HepG2 (cell line): Measurements from ENCODE around the gene RNF14. TPM values are rescaled to one million over a fixed set of nuclear protein-coding genes. Genes with fewer than 3 reads are reported as not detected.

ENCODE experiments used
- ATAC-seq: fragments of 200-7000 bp; cut with Tn5 transposase; 3 replicates; pipeline ENCODE4 v1.9.1; 2020; ENCODE audit warnings: mild to moderate bottlenecking, moderate library complexity
- BruUV-seq: library from RNA; stranded (reverse); fragments of 400-500 nt; replicated peaks from 2 replicates; lab custom pipeline; 2021; lab: Mats Ljungman, UMichigan
- CTCF ChIA-PET: fragments of 300-600 bp; formaldehyde crosslinking; extraction: SDS; loops from one replicate; lab custom pipeline; 2021; ENCODE audit warnings: low total read pairs, inconsistent platforms, low intra/inter-chr PET ratio; lab: Yijun Ruan, JAX
- POLR2A ChIA-PET: fragments of 350-600 bp; sonication (Branson Sonifier 250); formaldehyde crosslinking; loops from one replicate; lab custom pipeline; 2020; ENCODE audit warnings: antibody characterized with exemption, inconsistent platforms; lab: Yijun Ruan, JAX
- DNase-seq: peaks from one replicate; pipeline ENCODE4 v3.0.0-alpha.2; 2015; ENCODE audit warnings: low spot score
- FAIRE-seq: peaks from 3 replicates; lab custom pipeline; 2011; peaks lifted over from hg19 to GRCh38; lab: Jason Lieb, UNC
- H2AFZ ChIP-seq: one replicate; pipeline ENCODE4 v1.6.1; 2011; ENCODE audit warnings: low read length, inconsistent platforms
- H3K27ac ChIP-seq: fragments of 300-600 bp; 3 replicates; pipeline ENCODE4 v1.8.0; 2011; ENCODE audit warnings: mixed run types, mild to moderate bottlenecking, mixed read lengths, low read length, inconsistent platforms; ENCODE audit not compliant: insufficient read depth; ENCODE audit errors: extremely low read length
- H3K27me3 ChIP-seq, 2 experiments: fragments of 200-600 bp in 1 of 2; 2 replicates in 1 of 2; 3 replicates in 1 of 2; pipeline versions ENCODE4 v1.6.0 to v1.8.0; 2011; ENCODE audit warnings: low read length in 2 of 2, mild to moderate bottlenecking in 2 of 2, moderate library complexity in 2 of 2, inconsistent platforms in 1 of 2; ENCODE audit not compliant: insufficient read depth in 2 of 2, control insufficient read depth in 1 of 2
- H3K36me3 ChIP-seq, 2 experiments: fragments of 200-600 bp in 1 of 2; replicated peaks in 1 of 2; 2 replicates in 1 of 2; 3 replicates in 1 of 2; pipeline versions ENCODE4 v1.5.1 to v1.8.0; 2011; ENCODE audit warnings: low read length in 2 of 2, inconsistent platforms in 1 of 2; ENCODE audit not compliant: insufficient read depth in 2 of 2, control insufficient read depth in 1 of 2
- H3K4me1 ChIP-seq: 2 replicates; pipeline ENCODE4 v1.5.1; 2012; ENCODE audit warnings: low read length, inconsistent platforms; ENCODE audit not compliant: insufficient read depth
- H3K4me2 ChIP-seq: 2 replicates; pipeline ENCODE4 v1.6.0; 2011; ENCODE audit warnings: low read depth, low read length, inconsistent platforms
- H3K4me3 ChIP-seq, 3 experiments: fragments of 200-600 bp in 1 of 3; sonication (generic), shearing (Covaris generic) in 1 of 3; replicated peaks in 1 of 3; 2 replicates each; pipeline ENCODE4 v1.5.1; 2011 to 2016; ENCODE audit warnings: low read length in 3 of 3, inconsistent platforms in 2 of 3, low read depth in 2 of 3, mild to moderate bottlenecking in 2 of 3, control low read depth in 1 of 3, mixed read lengths in 1 of 3; ENCODE audit not compliant: insufficient read depth in 1 of 3
- H3K79me2 ChIP-seq: one replicate; pipeline ENCODE4 v1.6.1; 2011; ENCODE audit warnings: low read length, inconsistent platforms; ENCODE audit not compliant: insufficient read depth
- H3K9ac ChIP-seq: 2 replicates; pipeline ENCODE4 v1.6.0; 2011; ENCODE audit warnings: mild to moderate bottlenecking, low read depth, low read length, inconsistent platforms; ENCODE audit not compliant: insufficient read depth
- H3K9me3 ChIP-seq: 2 replicates; pipeline ENCODE4 v1.5.1; 2012; ENCODE audit warnings: mild to moderate bottlenecking, low read length
- H4K20me1 ChIP-seq: 2 replicates; pipeline ENCODE4 v1.6.0; 2011; ENCODE audit warnings: inconsistent platforms, mild to moderate bottlenecking, low read length, moderate library complexity; ENCODE audit not compliant: insufficient read depth
- AGO1 ChIP-seq: fragments of 200-400 bp; formaldehyde crosslinking; IDR thresholded peaks from 2 replicates; pipeline ENCODE4 v1.6.1; 2017; ENCODE audit warnings: mild to moderate bottlenecking, low read depth, low read length, moderate library complexity; ENCODE audit not compliant: poor library complexity, severe bottlenecking
- ARID2 ChIP-seq: sonication (generic); formaldehyde crosslinking; IDR thresholded peaks from 2 replicates; pipeline ENCODE4 v1.8.1; 2022; ENCODE audit warnings: mild to moderate bottlenecking, missing genetic modification reagents, borderline replicate concordance
- FOXA3 ChIP-seq: IDR thresholded peaks from 2 replicates; pipeline ENCODE4 v1.6.1; 2016; ENCODE audit warnings: missing genetic modification reagents, missing compliant biosample characterization
- HNF1A ChIP-seq, 2 experiments: sonication (generic) in 1 of 2; formaldehyde crosslinking in 1 of 2; IDR thresholded peaks; 2 replicates each; pipeline versions ENCODE4 v1.4.0 to v1.6.1; 2016 to 2020; ENCODE audit warnings: borderline replicate concordance in 1 of 2, low read depth in 1 of 2, mild to moderate bottlenecking in 1 of 2, missing genetic modification reagents in 1 of 2
- RCOR2 ChIP-seq: IDR thresholded peaks from 2 replicates; pipeline ENCODE4 v1.6.1; 2016; ENCODE audit warnings: missing biosample characterization, missing genetic modification reagents
- SIX1 ChIP-seq: sonication (generic); formaldehyde crosslinking; IDR thresholded peaks from 2 replicates; pipeline ENCODE4 v1.4.0; 2020; ENCODE audit warnings: missing genetic modification reagents, borderline replicate concordance
- ZNF430 ChIP-seq: sonication (generic); formaldehyde crosslinking; IDR thresholded peaks from 2 replicates; pipeline ENCODE4 v1.9.0; 2021; ENCODE audit warnings: mild to moderate bottlenecking, missing genetic modification reagents
- ZNF496 ChIP-seq: sonication (generic); formaldehyde crosslinking; IDR thresholded peaks from 2 replicates; pipeline ENCODE4 v1.8.1; 2023; ENCODE audit warnings: mild to moderate bottlenecking, moderate library complexity, missing genetic modification reagents; ENCODE audit not compliant: insufficient replicate concordance
- ZNF513 ChIP-seq: sonication (generic); formaldehyde crosslinking; conservative IDR thresholded peaks from 2 replicates; pipeline ENCODE4 v1.5.0; 2020; ENCODE audit warnings: missing genetic modification reagents
- ZNF546 ChIP-seq: sonication (generic); formaldehyde crosslinking; conservative IDR thresholded peaks from 2 replicates; pipeline ENCODE4 v1.8.1; 2023; ENCODE audit warnings: mild to moderate bottlenecking, missing genetic modification reagents
- ZNF547 ChIP-seq: sonication (generic); formaldehyde crosslinking; IDR thresholded peaks from 2 replicates; pipeline ENCODE4 v1.5.1; 2020; ENCODE audit warnings: mild to moderate bottlenecking, missing genetic modification reagents
- WGBS: methylation state at CpG from one replicate; pipeline ENCODE4 v1.1.6; 2017; ENCODE audit warnings: low lambda C conversion rate; 5-methylcytosine and 5-hydroxymethylcytosine counted together
- in situ Hi-C: cut with HindIII; loops from 2 replicates; pipeline ENCODE4 v1.10.0; 2017; ENCODE audit warnings: low pct_unique_long_range_greater_than_20kb; ENCODE audit not compliant: extremely low pct_ligation_motif_present
- intact Hi-C: fragments of 100-400 bp; cut with micrococcal nuclease; formaldehyde crosslinking; loops from one replicate; pipeline ENCODE4 v1.10.0; 2022; ENCODE audit not compliant: unreplicated experiment
- polyA plus RNA-seq, 8 experiments: library from polyadenylated mRNA; depleted of rRNA in 3 of 8; stranded (reverse) in 7 of 8; unstranded in 1 of 8; fragments of >200 nt; fragmentation: Illumina TruSeq in 4 of 8; extraction: Trizol in 4 of 8; gene quantifications; 2 replicates each; pipeline versions ENCODE4 v1.2.1 to v1.2.3, GENCODE V29; 2011 to 2016; ENCODE audit warnings: low read depth in 4 of 8, missing spikeins in 1 of 8, mixed read lengths in 1 of 8; ENCODE audit not compliant: insufficient read depth in 1 of 8
- total RNA-seq, 5 experiments: library from RNA; depleted of rRNA; stranded (reverse); fragments of >200 nt; fragmentation: Illumina TruSeq; extraction: Trizol; gene quantifications; 2 replicates each; pipeline ENCODE4 v1.2.3, GENCODE V29; 2016; ENCODE audit warnings: low read depth in 1 of 5

The RNF14 gene
- total and polyA plus RNA-seq, 2 of the 13 experiments (the other 11 are each of a cell fraction or from before 2014, with no cell fraction given), result 11.3 to 28.1 TPM

GRCh38 chr5:142032747-142033631 lies 64.1 kb downstream of the RNF14 start:
- Histone ChIP-seq H3K27ac (no peak overlapping the region), H3K4me1 (no peaks in the 10 kb centered on the region), H3K79me2 (no peaks in the 10 kb centered on the region), H3K4me3 (no peak overlapping the region), H4K20me1 (no peaks in the 10 kb centered on the region), H3K36me3 (no peaks in the 10 kb centered on the region), H3K4me2 (no peak overlapping the region), H3K9me3 (no peaks in the 10 kb centered on the region), H3K27me3 (peaks cover 2 to 37% of the 10 kb centered on the region in 2 experiments; a peak in 3 of 5 replicates), H3K9ac (no peak overlapping the region), H2AFZ (no peak overlapping the region)
- WGBS, result 8% methylated on average over 17 of the region's 19 CpGs
- ATAC-seq (peak; percentile 47; the same call in 2 of the 3 replicates), DNase-seq (no peak), FAIRE-seq (no peak)
- TF ChIP-seq FOXA3 (CRISPR knock-in tag) (no peak), ZNF513 (CRISPR knock-in tag) (no peak), ZNF547 (CRISPR knock-in tag) (no peak), ZNF496 (CRISPR knock-in tag) (no peak), ARID2 (no peak), HNF1A (IDR thresholded peaks at IDR 0.05; ENCODE audit: low read depth) (no peak), HNF1A (CRISPR knock-in tag; IDR thresholded peaks at IDR 0.05; ENCODE audit: borderline replicate concordance) (no peak), SIX1 (no peak), ZNF546 (CRISPR knock-in tag) (no peak), AGO1 (no peak), ZNF430 (CRISPR knock-in tag) (no peak), RCOR2 (CRISPR knock-in tag) (no peak)
- intact Hi-C loops, result no loop called here
- CTCF ChIA-PET, result no interaction called here
- no TSS peak for BruUV-seq
- in situ Hi-C loops, result no loop called here
- POLR2A ChIA-PET, result interaction anchor here (1.5 kb wide), 1 partner anchor 20 kb away, joined by 5 read pairs; the partner anchor contains the start of gene GNPDA1
